GM12878 (cell line): Measurements from ENCODE around the gene COG4. TPM values are rescaled to one million over a fixed set of nuclear protein-coding genes. Genes with fewer than 3 reads are reported as not detected.

Source experiments
- BHLHE40 ChIP-seq, 2 experiments: fragments of 450-650 bp in 1 of 2; IDR thresholded peaks; 2 replicates each; pipeline ENCODE4 v1.6.1; 2011 to 2017; ENCODE audit warnings: low read depth in 2 of 2, borderline replicate concordance in 1 of 2, improper control_type of control experiment in 1 of 2, low read length in 1 of 2, mild to moderate bottlenecking in 1 of 2
- CBX3 ChIP-seq: fragments of 200-600 bp; sonication (generic); IDR thresholded peaks from 2 replicates; pipeline ENCODE4 v1.6.1; 2016; ENCODE audit warnings: low read depth, borderline replicate concordance
- CTCF ChIP-seq, 3 experiments: IDR thresholded peaks in 2 of 3; conservative IDR thresholded peaks in 1 of 3; 2 replicates each; pipeline ENCODE4 v1.5.1; 2011; ENCODE audit warnings: low read depth in 3 of 3, low read length in 3 of 3, mild to moderate bottlenecking in 3 of 3, control low read depth in 2 of 3, moderate library complexity in 2 of 3, inconsistent platforms in 1 of 3, mixed read lengths in 1 of 3; ENCODE audit not compliant: control insufficient read depth in 2 of 3, insufficient read depth in 1 of 3; ENCODE audit errors: extremely low read depth in 1 of 3
- DPF2 ChIP-seq: fragments of 450-650 bp; IDR thresholded peaks from 2 replicates; pipeline ENCODE4 v1.6.1; 2017; ENCODE audit warnings: mild to moderate bottlenecking
- ESRRA ChIP-seq: IDR thresholded peaks from 2 replicates; pipeline ENCODE4 v1.6.1; 2012; ENCODE audit warnings: mild to moderate bottlenecking, low read length, improper control_type of control experiment
- ETV6 ChIP-seq, 2 experiments: fragments of 450-650 bp in 1 of 2; IDR thresholded peaks in 1 of 2; conservative IDR thresholded peaks in 1 of 2; 2 replicates each; pipeline ENCODE4 v1.6.1; 2014; ENCODE audit warnings: antibody characterized with exemption in 1 of 2, borderline replicate concordance in 1 of 2, low read depth in 1 of 2, mild to moderate bottlenecking in 1 of 2, moderate library complexity in 1 of 2
- IKZF1 ChIP-seq: fragments of 450-650 bp; conservative IDR thresholded peaks from 2 replicates; pipeline ENCODE4 v1.6.1; 2017; ENCODE audit warnings: antibody characterized with exemption, mild to moderate bottlenecking
- IKZF2 ChIP-seq, 2 experiments: fragments of 450-650 bp; IDR thresholded peaks; 2 replicates each; pipeline ENCODE4 v1.6.1; 2017; ENCODE audit warnings: mild to moderate bottlenecking in 2 of 2, moderate library complexity in 2 of 2
- IRF4 ChIP-seq: IDR thresholded peaks from 2 replicates; pipeline ENCODE4 v1.6.1; 2011; ENCODE audit warnings: low read depth, low read length
- LARP7 ChIP-seq: fragments of 450-650 bp; IDR thresholded peaks from 2 replicates; pipeline ENCODE4 v1.6.1; 2017; ENCODE audit warnings: mild to moderate bottlenecking
- MEF2B ChIP-seq: fragments of 450-650 bp; IDR thresholded peaks from 2 replicates; pipeline ENCODE4 v1.6.1; 2018; ENCODE audit warnings: mild to moderate bottlenecking, moderate library complexity; ENCODE audit not compliant: partially characterized antibody, poor library complexity, severe bottlenecking
- NBN ChIP-seq: fragments of 450-650 bp; IDR thresholded peaks from 2 replicates; pipeline ENCODE4 v1.6.1; 2016
- NFXL1 ChIP-seq: fragments of 450-650 bp; IDR thresholded peaks from 2 replicates; pipeline ENCODE4 v1.6.1; 2017; ENCODE audit warnings: antibody characterized with exemption, mild to moderate bottlenecking, borderline replicate concordance
- NR2F1 ChIP-seq: fragments of 450-650 bp; conservative IDR thresholded peaks from 2 replicates; pipeline ENCODE4 v1.6.1; 2017; ENCODE audit warnings: mild to moderate bottlenecking
- NRF1 ChIP-seq: conservative IDR thresholded peaks from 2 replicates; pipeline ENCODE4 v1.6.1; 2011; ENCODE audit warnings: mild to moderate bottlenecking, low read depth, low read length, improper control_type of control experiment
- PAX5 ChIP-seq: IDR thresholded peaks from 2 replicates; pipeline ENCODE4 v1.6.1; 2011; ENCODE audit warnings: low read depth, low read length, borderline replicate concordance
- RAD21 ChIP-seq: IDR thresholded peaks from 2 replicates; pipeline ENCODE4 v1.6.1; 2011; ENCODE audit warnings: mild to moderate bottlenecking, low read depth, low read length, moderate library complexity; ENCODE audit not compliant: insufficient read depth
- RELA ChIP-seq: fragments of 450-650 bp; IDR thresholded peaks from 2 replicates; pipeline ENCODE4 v1.8.0; 2014; ENCODE audit warnings: borderline replicate concordance; ENCODE audit not compliant: partially characterized antibody
- RELB ChIP-seq: fragments of 450-650 bp; IDR thresholded peaks from 2 replicates; pipeline ENCODE4 v1.6.1; 2017; ENCODE audit warnings: low read depth, mild to moderate bottlenecking, moderate library complexity
- RUNX3 ChIP-seq: IDR thresholded peaks from 2 replicates; pipeline ENCODE4 v1.6.1; 2012; ENCODE audit warnings: low read length, inconsistent platforms
- SP1 ChIP-seq: IDR thresholded peaks from one replicate; pipeline ENCODE4 v1.6.1; 2011; ENCODE audit warnings: low read depth, low read length
- SPI1 ChIP-seq: IDR thresholded peaks from 2 replicates; pipeline ENCODE4 v1.6.1; 2011; ENCODE audit warnings: low read depth, mild to moderate bottlenecking, low read length, moderate library complexity, borderline replicate concordance; ENCODE audit not compliant: insufficient read depth
- TBL1XR1 ChIP-seq: IDR thresholded peaks from 2 replicates; pipeline ENCODE4 v1.6.1; 2012; ENCODE audit warnings: low read depth, low read length, improper control_type of control experiment
- ZNF384 ChIP-seq: IDR thresholded peaks from 2 replicates; pipeline ENCODE4 v1.6.1; 2012; ENCODE audit warnings: low read depth, mild to moderate bottlenecking, low read length, improper control_type of control experiment, borderline replicate concordance
- ZSCAN29 ChIP-seq: fragments of 450-650 bp; IDR thresholded peaks from 2 replicates; pipeline ENCODE4 v1.6.1; 2017; ENCODE audit warnings: mild to moderate bottlenecking, moderate library complexity
- polyA plus RNA-seq, 11 experiments: library from polyadenylated mRNA; depleted of rRNA in 4 of 11; unstranded in 6 of 11; stranded (reverse) in 5 of 11; fragments of >200 nt; fragmentation: Nextera tagmentation in 4 of 11; fragmentation: Illumina TruSeq in 1 of 11; extraction: Ambion mirVana in 4 of 11; extraction: Trizol in 1 of 11; gene quantifications; 1 replicate in 1 of 11; 2 replicates in 10 of 11; pipeline versions ENCODE4 v1.2.1 to v1.2.3, GENCODE V29; 2011 to 2016; ENCODE audit warnings: inconsistent platforms in 2 of 11, missing spikeins in 2 of 11, low read depth in 1 of 11
- total RNA-seq, 4 experiments: library from RNA; depleted of rRNA in 3 of 4; stranded (reverse); fragments of >200 nt in 3 of 4; fragmentation: Illumina TruSeq in 1 of 4; extraction: Trizol in 1 of 4; gene quantifications; 2 replicates each; pipeline versions ENCODE4 v1.2.1 to v1.2.3, GENCODE V29; 2013 to 2021
- TF ChIP-seq, protein P1 (sequence below): IDR thresholded peaks from 2 replicates; pipeline ENCODE4 v1.6.1; 2011; ENCODE audit warnings: borderline replicate concordance, low read depth, mild to moderate bottlenecking, moderate library complexity, mixed read lengths, low read length; ENCODE audit not compliant: insufficient read depth; ENCODE audit errors: extremely low read length
- TF ChIP-seq, protein P2 (sequence below): fragments of 450-650 bp; IDR thresholded peaks from 2 replicates; pipeline ENCODE4 v1.6.1; 2016; ENCODE audit warnings: mild to moderate bottlenecking

The COG4 gene
- total and polyA plus RNA-seq, 10 of the 15 experiments (the other 5 are each of a cell fraction or from before 2014, with no cell fraction given): 7.0 to 57.7 (median 33.0) TPM

DNA sequence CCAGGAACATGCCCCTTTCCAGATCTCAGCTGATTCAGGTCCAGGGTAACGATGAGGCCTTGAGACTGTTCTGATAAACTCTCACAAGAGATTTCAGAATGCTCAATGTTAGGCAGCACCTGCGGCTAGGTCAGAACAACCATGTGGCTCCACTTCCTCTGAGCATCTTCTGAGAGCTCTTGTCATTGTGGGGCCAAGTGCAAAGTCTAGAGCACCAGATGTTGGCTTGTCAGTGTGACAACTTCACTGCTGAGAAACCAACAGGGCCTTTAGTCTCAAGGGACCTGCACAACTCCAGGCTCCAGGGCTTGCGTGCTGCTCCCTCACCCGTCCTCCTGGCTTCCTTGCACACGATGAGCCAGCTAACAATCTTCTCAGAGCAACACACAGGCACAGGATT is 39.9 kb downstream of the COG4 start (continued):
- TF ChIP-seq RELB (no peak), RELA (no peak), IKZF1 (peak; percentile 43; the same call in 1 of the 2 replicates), SP1 (no peak), NR2F1 (no peak), CTCF (IDR thresholded peaks at IDR 0.05 in 2 of 3, conservative IDR thresholded peaks at IDR 0.05 in 1 of 3; ENCODE audit: control insufficient read depth in 2 of 3, extremely low read depth in 1 of 3, insufficient read depth in 1 of 3, low read depth in 3 of 3, low read length in 3 of 3) (peak in 1 of 3 experiments; percentile 4; a peak in 1 of 6 replicates), CBX3 (no peak), SPI1 (peak; percentile 55; the same call in 1 of the 2 replicates), TBL1XR1 (no peak), NBN (0 out of 2 replicates have a peak, but pooled peaks have one; percentile 35), MEF2B (peak; percentile 89), NRF1 (no peak), RUNX3 (no peak), ETV6 (conservative IDR thresholded peaks at IDR 0.05 in 1 of 2, IDR thresholded peaks at IDR 0.05 in 1 of 2; ENCODE audit: borderline replicate concordance in 1 of 2, low read depth in 1 of 2) (no peak), PAX5 (0 out of 2 replicates have a peak, but pooled peaks have one; percentile 28), BHLHE40 (IDR thresholded peaks at IDR 0.05; ENCODE audit: borderline replicate concordance in 1 of 2, low read depth in 2 of 2, low read length in 1 of 2) (peak in 1 of 2 experiments; percentile 37; a peak in 1 of 4 replicates), ZNF384 (no peak), ZSCAN29 (no peak), LARP7 (no peak), RAD21 (peak; percentile 27; the same call in 1 of the 2 replicates), IKZF2 (IDR thresholded peaks at IDR 0.05) (peak; percentile 12 to 36; a peak in 2 of 4 replicates), NFXL1 (no peak), DPF2 (0 out of 2 replicates have a peak, but pooled peaks have one; percentile 28), ESRRA (no peak), IRF4 (0 out of 2 replicates have a peak, but pooled peaks have one; percentile 7)
- TF ChIP-seq, protein P1, sequence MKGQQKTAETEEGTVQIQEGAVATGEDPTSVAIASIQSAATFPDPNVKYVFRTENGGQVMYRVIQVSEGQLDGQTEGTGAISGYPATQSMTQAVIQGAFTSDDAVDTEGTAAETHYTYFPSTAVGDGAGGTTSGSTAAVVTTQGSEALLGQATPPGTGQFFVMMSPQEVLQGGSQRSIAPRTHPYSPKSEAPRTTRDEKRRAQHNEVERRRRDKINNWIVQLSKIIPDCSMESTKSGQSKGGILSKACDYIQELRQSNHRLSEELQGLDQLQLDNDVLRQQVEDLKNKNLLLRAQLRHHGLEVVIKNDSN: no peak
- TF ChIP-seq, protein P2, sequence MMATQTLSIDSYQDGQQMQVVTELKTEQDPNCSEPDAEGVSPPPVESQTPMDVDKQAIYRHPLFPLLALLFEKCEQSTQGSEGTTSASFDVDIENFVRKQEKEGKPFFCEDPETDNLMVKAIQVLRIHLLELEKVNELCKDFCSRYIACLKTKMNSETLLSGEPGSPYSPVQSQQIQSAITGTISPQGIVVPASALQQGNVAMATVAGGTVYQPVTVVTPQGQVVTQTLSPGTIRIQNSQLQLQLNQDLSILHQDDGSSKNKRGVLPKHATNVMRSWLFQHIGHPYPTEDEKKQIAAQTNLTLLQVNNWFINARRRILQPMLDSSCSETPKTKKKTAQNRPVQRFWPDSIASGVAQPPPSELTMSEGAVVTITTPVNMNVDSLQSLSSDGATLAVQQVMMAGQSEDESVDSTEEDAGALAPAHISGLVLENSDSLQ: peak; percentile 39; the same call in 1 of the 2 replicates
